NCI-H446 treated with DMSO at 0.1 percent for 48 hours (cell line): Measurements from ENCODE around the gene REPIN1.

Experiments used
- DNase-seq: peaks from one replicate; lab custom pipeline; 2025; lab: John Stamatoyannopoulos, UW

The REPIN1 gene

GRCh38 chr7:150337179-150337578, 31.4 kb upstream of the REPIN1 start:
- no peak for DNase-seq

- no peak for DNase-seq
Observed at GRCh38 chr7:150337659-150338081, 31.0 kb upstream of the REPIN1 start.

GRCh38 chr7:150338166-150338829, 30.3 kb upstream of the REPIN1 start:
- no peak for DNase-seq

- no peak for DNase-seq
Observed at GRCh38 chr7:150339409-150339809, 29.2 kb upstream of the REPIN1 start.

DNA sequence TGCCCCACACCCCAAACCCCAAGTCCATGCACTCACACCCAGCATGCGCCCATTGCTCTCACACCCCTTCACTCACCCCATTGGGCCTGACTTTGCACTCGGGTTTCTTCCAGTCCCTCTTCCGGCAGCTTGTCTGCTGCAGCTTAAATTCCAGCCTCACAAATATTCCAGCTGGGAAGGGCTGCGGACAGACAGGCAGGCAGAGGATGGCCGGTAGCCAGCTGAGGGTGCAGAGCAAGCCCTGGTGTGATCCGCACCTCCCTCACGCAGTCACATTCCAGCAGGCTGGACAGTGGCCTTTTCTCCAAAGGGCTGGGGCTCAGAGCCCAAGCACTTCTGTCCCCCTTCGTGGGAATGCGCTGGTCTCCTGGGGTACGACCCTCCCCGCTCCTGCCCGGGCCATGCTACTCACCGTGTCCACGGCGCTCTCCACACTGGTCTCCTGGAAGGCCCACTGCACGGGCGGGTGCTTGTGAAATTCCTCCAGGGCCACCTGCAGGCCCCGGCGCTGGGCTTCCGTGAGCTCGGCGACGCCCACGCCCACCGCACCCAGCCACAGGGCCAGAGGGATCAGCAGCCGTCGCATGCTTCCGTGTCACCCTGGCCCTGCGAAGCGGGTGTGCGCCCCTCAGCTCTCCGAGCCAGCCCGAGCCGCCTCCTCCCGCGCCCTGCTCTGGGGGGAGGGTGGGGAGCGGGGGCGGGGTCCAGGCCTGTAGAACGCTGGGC, 28.4 kb upstream of the REPIN1 start:
- DNase-seq, result no peak

DNA sequence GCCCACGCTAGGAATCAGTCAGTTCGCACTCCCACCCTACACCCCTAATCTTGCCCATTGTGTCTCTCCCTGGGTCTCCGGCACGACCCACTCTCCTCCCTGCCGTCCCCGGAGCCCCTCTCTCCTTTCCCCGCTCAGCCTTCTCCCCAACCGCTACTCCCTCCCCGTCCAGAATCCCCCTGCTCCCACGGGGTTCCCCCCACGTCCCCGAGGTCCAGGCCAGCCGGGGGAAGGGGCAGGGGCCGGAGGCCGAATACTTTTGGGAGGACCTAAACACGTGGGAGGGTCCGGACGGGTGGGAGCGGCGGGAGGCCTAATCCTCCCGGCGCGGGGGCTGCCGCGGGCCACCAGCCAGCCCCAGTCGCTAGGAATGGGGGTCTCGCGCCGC, 27.8 kb upstream of the REPIN1 start:
- no peak for DNase-seq

DNA sequence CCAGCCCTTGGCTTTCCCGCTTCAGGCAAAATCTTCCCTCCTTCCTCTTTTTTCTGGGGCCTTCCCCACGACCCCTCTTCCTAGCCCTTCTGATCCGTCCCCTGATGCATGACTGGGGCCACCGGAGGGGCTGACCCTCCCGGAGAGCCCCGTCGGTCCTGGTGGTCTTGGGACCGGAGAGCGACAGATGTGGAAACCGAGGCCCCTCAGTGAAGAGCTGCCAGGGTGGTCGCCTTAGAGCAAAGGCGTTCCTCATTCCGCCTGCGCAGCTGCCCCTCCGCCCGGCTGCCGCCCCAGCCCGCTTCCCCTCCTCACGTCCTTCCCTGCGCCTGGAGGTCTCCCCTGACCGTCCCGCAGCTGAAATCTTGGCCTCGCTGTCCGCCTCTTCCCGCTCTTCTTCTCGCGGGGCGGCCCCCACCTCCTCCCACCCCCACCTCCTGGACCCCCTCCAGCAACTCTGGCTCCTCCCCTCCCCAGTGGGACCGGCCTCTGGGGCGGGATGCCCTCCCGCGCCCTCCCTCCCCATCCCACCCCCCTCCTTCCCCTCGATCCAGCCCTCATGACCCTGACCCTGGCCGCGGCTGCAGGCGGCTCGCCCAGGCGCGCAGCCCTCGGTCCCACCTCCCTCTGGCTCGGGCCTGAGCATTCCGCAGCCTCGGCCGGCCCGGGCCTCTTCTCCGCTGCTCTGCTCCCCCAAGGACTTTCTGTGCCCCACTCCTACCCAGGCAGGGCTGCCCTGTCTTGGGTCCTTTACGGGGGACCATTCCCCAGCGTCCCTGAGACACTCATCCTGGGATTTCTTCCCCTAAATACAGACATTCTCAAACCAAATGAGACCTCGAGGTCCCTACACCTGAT, 27.1 kb upstream of the REPIN1 start, which contains the start of gene RARRES2:
TSS of gene RARRES2 (minus strand) at position 367 of the 858 bp plus-strand sequence. CDS start 1,020 bp downstream, outside the sequence.
- DNase-seq, result no peak

GRCh38 chr7:150342121-150342408, 26.6 kb upstream of the REPIN1 start:
- DNase-seq, result no peak

DNA sequence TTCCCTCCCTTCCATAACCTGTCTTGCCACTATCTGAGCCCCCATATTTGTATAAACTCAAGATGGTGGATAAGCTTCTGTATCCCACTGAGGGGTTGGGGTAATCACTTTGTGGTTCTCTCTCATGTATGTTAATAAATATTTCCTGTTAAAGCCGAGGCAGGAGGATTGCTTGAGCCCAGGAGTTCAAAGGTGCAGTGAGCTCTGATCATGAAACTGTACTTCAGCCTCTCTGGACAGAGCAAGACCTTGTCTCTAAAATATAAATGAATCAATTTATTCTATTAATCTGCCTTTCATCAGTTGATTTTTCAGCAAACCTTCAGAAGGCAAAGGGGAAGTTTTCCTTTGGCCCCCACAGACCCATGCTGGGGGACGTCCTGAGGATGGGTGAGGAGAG, 25.4 kb upstream of the REPIN1 start:
- DNase-seq, result no peak

- no peak for DNase-seq
Observed at GRCh38 chr7:150344299-150344698, 24.3 kb upstream of the REPIN1 start.

DNA sequence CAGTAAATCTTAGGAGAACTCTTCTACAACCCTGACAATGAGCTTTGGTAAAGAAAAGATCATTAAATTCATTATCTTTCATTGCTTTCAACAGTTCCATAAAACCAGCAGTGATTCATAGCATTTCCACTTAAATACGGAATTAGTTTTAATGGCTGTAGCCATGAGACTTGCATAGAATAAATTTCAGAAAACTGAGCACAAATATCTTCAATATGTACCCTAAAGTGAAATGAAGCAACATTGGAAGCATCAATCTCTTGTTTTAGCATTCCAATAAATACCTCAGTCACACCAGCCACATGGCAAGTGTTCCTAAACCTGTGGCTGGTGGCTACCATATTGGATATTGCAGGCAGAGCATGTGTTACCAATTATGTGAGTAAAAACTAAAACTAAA, 23.6 kb upstream of the REPIN1 start:
- no peak for DNase-seq

- DNase-seq, result no peak
Observed at GRCh38 chr7:150346922-150347321, 21.7 kb upstream of the REPIN1 start.

GRCh38 chr7:150351587-150352194, 16.9 kb upstream of the REPIN1 start:
- no peak for DNase-seq

GRCh38 chr7:150355666-150356059, 13.0 kb upstream of the REPIN1 start:
- no peak for DNase-seq

- peak; percentile 14 for DNase-seq
Observed at GRCh38 chr7:150356265-150356897, 12.2 kb upstream of the REPIN1 start.

GRCh38 chr7:150357270-150357669, 11.4 kb upstream of the REPIN1 start:
- DNase-seq, result no peak

DNA sequence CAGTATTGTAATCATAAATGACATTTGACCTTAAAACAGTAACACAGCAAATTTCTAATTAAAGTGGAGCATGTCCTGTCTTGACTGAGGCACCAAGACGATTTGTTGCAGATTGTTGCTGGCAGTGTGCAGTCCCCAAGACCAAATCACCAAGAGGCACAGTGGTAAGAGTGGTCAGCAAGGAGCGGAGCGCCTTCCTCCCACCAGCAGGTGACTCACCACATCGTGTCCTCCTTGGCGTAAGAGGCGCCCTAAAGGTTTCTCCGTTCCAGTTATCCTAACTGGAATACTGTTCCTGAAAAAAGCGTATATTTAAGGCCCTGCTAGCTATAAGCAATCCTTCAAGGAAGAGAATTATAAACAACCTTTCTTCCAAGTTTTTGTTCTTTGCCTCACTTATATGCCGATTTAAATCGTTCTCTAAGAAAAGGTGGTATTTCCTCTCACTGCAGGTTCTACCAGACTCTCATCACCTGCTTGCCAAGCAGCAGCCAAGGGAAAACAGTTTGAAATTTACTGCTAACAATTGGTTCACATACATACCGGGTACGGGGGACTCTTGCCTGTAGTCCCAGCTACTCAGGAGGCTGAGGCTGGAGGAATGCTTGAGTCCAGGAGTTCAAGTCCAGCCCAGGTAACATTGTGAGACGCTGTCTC, 10.7 kb upstream of the REPIN1 start:
- no peak for DNase-seq

DNA sequence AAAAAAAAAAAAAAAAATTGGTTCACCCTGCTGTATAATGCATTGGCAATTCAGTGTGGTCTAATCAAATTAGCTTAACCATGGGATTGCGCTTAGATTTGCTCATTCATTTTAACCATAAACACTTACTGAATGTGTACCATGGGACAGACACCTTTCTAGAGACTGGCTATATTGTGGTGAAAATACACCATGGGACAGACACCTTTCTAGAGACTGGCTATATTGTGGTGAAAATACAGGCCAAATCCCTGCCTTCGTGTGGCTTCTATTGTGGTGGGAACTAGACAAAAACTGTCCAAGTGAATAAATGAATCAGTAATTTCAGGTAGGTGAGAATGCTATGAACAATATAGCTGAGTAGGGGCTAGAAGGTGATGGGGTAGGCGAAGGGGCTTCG, 10.2 kb upstream of the REPIN1 start:
- DNase-seq, result no peak

DNA sequence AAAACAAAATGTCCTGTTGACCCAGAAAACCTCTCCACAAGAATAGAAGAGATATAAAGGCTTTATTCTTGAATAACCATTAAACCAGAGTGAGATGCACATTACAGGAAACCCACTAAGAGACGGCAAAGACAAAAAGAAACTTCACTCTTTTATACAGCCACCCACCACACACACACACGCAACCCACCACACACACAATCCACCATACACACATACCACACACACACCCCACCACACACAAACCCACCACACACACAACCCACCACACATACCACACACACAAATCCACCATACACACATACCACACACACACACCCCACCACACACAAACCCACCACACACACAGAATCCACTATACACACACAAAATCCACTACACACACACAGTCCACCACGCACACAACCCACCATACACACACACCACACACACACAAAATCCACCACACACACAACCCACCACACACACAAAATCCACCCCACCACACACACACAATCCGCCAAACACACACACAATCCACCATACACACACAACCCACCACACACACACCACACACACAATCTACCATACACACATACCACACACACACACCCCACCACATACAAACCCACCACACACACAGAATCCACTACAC, 9.5 kb upstream of the REPIN1 start:
- DNase-seq, result no peak

GRCh38 chr7:150359622-150360362, 8.8 kb upstream of the REPIN1 start:
- no peak for DNase-seq
